SJSA1 (cell line): ENCODE measurements around the gene OTOGL. TPM values are rescaled to one million over a fixed set of nuclear protein-coding genes. Genes with fewer than 3 reads are reported as not detected.
"Not testable (repeated sequence)": the region's sequence is repeated elsewhere in the genome, so short reads cannot be mapped to it uniquely, and the experiment has no call there.

Experiments used
- DNase-seq, 2 experiments: peaks; one replicate each; pipeline ENCODE4 v3.0.0-alpha.2; 2015 to 2020; ENCODE audit warnings: low spot score in 2 of 2, low read depth in 1 of 2
- H3K27ac ChIP-seq: fragments of 250-450 bp; sonication (Bioruptor Pico); 2 replicates; pipeline ENCODE4 v1.5.1; 2020; ENCODE audit warnings: mild to moderate bottlenecking, moderate library complexity
- H3K27me3 ChIP-seq: fragments of 250-450 bp; sonication (Bioruptor Pico); replicated peaks from 2 replicates; pipeline ENCODE4 v1.5.1; 2020; ENCODE audit warnings: mild to moderate bottlenecking, moderate library complexity
- H3K36me3 ChIP-seq: fragments of 250-450 bp; sonication (Bioruptor Pico); 2 replicates; pipeline ENCODE4 v1.5.1; 2020; ENCODE audit warnings: mild to moderate bottlenecking
- H3K4me1 ChIP-seq: fragments of 250-450 bp; sonication (Bioruptor Pico); replicated peaks from 2 replicates; pipeline ENCODE4 v1.6.1; 2021; ENCODE audit warnings: mild to moderate bottlenecking
- H3K4me3 ChIP-seq: fragments of 250-450 bp; sonication (Bioruptor Pico); 2 replicates; pipeline ENCODE4 v1.5.1; 2020; ENCODE audit warnings: mild to moderate bottlenecking
- H3K9me3 ChIP-seq: fragments of 250-450 bp; sonication (Bioruptor Pico); replicated peaks from 2 replicates; pipeline ENCODE4 v1.5.1; 2020; ENCODE audit warnings: mild to moderate bottlenecking
- total RNA-seq: library from RNA; depleted of rRNA; stranded (reverse); fragments of >200 nt; shearing (Covaris generic); gene quantifications from 2 replicates; pipeline ENCODE4 v1.2.3, GENCODE V29; 2014

Gene OTOGL
- total RNA-seq, 1 experiment from 2014 or later: 0.08 TPM

GRCh38 chr12:80269803-80270552 lies 170.6 kb downstream of the OTOGL start:
- Histone ChIP-seq H3K4me3 (no peak overlapping the region), H3K36me3 (no peaks in the 10 kb centered on the region), H3K9me3 (no peaks in the 10 kb centered on the region), H3K4me1 (peaks cover 20% of the 10 kb centered on the region), H3K27ac (peak overlapping the region; percentile 44), H3K27me3 (no peaks in the 10 kb centered on the region)
- peak in 1 of 2 experiments; percentile 38 for DNase-seq

DNA sequence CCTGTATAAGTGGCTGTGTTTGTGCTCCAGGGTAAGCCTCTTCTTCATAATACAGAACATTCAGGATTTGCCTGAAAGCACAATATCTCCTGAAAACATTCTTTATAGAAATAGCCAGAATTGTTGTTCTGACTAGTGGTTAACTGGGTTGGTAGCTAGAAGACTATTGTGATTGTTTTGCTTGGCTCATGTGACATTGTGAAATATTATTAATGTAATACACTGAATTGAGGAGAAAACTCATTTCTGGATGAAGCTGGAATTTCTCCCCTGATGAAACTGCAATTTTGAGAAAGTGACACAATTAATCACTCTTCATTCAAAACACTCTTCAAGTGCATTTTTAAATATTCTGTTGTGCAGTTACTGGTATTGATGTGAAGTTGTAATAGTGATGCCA lies 172.4 kb downstream of the OTOGL start:
- H3K27me3 ChIP-seq: no peaks in the 10 kb centered on the region
- H3K4me1 ChIP-seq: peaks cover 20% of the 10 kb centered on the region
- no peaks in the 10 kb centered on the region for H3K9me3 ChIP-seq
- no peaks in the 10 kb centered on the region for H3K36me3 ChIP-seq
- H3K27ac ChIP-seq: no peak overlapping the region
- DNase-seq: no peak
- no peak overlapping the region for H3K4me3 ChIP-seq

- Histone ChIP-seq H3K4me1 (peaks cover 20% of the 10 kb centered on the region), H3K9me3 (no peaks in the 10 kb centered on the region), H3K27me3 (no peaks in the 10 kb centered on the region), H3K4me3 (no peak overlapping the region), H3K36me3 (no peaks in the 10 kb centered on the region), H3K27ac (no peak overlapping the region)
- DNase-seq: no peak
Observed at GRCh38 chr12:80272387-80272915, 173.1 kb downstream of the OTOGL start.

DNA sequence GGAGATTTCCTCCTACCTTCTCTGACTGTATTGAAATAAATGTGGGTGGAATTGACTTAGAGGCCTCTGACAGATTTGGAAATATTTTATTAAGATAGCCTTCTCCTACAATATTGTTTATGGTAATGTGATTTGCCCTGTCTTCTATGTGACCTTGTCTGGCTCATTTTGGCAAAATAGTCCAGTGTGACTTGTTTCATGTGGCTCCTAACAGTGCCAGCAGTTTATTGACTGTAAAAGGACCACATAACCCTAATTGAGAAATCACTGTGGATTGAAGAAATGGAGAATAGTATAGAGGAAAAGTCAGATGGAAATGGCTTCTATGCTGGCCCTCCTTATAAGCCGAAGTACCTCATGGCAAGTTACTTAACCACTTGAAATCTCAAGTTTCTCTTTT lies 173.8 kb downstream of the OTOGL start:
- DNase-seq: no peak
- H3K36me3 ChIP-seq: no peaks in the 10 kb centered on the region
- H3K9me3 ChIP-seq: no peaks in the 10 kb centered on the region
- H3K27me3 ChIP-seq: no peaks in the 10 kb centered on the region
- no peak overlapping the region for H3K4me3 ChIP-seq
- H3K27ac ChIP-seq: no peak overlapping the region
- H3K4me1 ChIP-seq: peaks cover 20% of the 10 kb centered on the region

DNA sequence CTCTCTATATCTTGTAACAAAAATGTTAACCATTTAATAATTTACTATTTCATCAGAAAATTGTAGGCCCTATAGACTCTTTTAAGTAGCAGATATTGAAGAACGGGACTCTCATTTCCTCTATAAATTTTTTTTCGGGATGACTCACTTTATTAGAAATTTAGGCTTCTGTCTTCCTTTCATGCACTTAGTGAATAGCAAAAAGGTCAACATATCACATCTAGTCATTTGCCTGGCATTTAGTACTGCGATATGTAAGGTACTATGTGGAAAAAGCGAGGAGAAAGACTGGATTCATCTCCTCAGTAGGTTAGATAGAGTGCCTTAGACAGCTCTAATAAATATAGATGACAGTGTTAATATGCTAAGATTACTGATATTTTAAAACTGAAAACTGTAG lies 178.4 kb downstream of the OTOGL start:
- H3K27ac ChIP-seq: no peak overlapping the region
- no peaks in the 10 kb centered on the region for H3K36me3 ChIP-seq
- no peaks in the 10 kb centered on the region for H3K9me3 ChIP-seq
- no peaks in the 10 kb centered on the region for H3K27me3 ChIP-seq
- H3K4me1 ChIP-seq: no peaks in the 10 kb centered on the region
- no peak for DNase-seq
- no peak overlapping the region for H3K4me3 ChIP-seq

- Histone ChIP-seq H3K27me3 (no peaks in the 10 kb centered on the region), H3K4me1 (no peaks in the 10 kb centered on the region), H3K36me3 (no peaks in the 10 kb centered on the region), H3K4me3 (no peak overlapping the region), H3K27ac (no peak overlapping the region), H3K9me3 (no peaks in the 10 kb centered on the region)
- DNase-seq: no peak
Observed at GRCh38 chr12:80282226-80282625, 182.9 kb downstream of the OTOGL start.

DNA sequence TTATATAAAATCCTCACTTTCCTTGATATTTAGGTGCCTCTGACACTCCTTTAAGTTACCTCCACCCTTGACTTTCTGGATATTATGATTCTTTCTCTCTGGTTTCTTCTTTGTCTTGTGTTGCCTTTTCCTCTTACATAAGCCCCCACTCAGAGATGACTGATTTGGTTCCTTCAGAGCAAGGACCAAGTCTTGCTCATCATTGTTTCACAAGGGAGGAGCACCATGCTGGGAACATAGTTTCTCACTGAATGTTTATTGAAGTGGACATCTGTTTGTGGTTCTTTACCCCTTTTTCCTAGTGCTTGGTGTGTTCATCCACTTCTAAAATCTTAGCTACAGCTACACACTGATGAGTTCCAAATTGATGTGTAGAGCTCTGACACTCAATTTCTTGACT lies 183.4 kb downstream of the OTOGL start:
- no peak for DNase-seq
- Histone ChIP-seq H3K9me3 (no peaks in the 10 kb centered on the region), H3K4me1 (no peaks in the 10 kb centered on the region), H3K36me3 (no peaks in the 10 kb centered on the region), H3K4me3 (no peak overlapping the region), H3K27ac (no peak overlapping the region), H3K27me3 (no peaks in the 10 kb centered on the region)

DNA sequence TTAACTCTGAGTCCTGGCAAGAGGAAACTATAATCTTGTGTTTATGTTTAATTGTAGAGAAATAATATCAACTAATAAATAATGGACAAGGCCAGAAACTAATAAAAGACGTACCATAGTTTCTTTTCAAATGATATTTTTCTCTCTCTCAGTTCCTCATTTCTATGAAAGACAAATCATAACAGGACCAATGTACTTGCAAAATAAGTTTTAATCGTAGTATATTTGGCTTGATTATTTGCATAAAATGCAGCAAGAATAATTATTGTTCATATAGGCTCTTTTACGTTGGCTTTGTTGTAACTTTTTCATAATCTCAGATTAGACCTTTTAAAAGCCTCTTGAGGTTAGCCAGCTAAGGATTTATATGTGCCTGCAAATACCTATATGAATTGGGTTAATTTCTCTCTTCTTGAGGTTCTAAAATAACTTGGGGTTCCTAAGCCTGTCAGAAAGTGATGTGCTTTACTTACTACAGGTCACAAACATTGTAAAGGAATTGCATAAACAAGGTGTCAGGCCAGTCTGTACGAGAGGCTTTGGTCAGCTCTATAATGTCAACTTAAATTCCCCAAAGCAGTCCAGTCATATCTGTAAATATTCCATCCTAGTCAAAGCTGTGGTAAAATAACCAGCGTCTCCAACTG lies 191.9 kb downstream of the OTOGL start:
- no peak for DNase-seq
- no peaks in the 10 kb centered on the region for H3K36me3 ChIP-seq
- H3K4me3 ChIP-seq: no peak overlapping the region
- H3K27me3 ChIP-seq: no peaks in the 10 kb centered on the region
- no peak overlapping the region for H3K27ac ChIP-seq
- no peaks in the 10 kb centered on the region for H3K4me1 ChIP-seq
- H3K9me3 ChIP-seq: no peaks in the 10 kb centered on the region

GRCh38 chr12:80293347-80293746 lies 194.0 kb downstream of the OTOGL start:
- H3K4me3 ChIP-seq: no peak overlapping the region
- no peaks in the 10 kb centered on the region for H3K9me3 ChIP-seq
- no peaks in the 10 kb centered on the region for H3K36me3 ChIP-seq
- DNase-seq: no peak
- no peaks in the 10 kb centered on the region for H3K4me1 ChIP-seq
- no peaks in the 10 kb centered on the region for H3K27me3 ChIP-seq
- H3K27ac ChIP-seq: no peak overlapping the region

GRCh38 chr12:80293759-80294158 lies 194.4 kb downstream of the OTOGL start:
- no peaks in the 10 kb centered on the region for H3K36me3 ChIP-seq
- no peaks in the 10 kb centered on the region for H3K27me3 ChIP-seq
- H3K4me3 ChIP-seq: no peak overlapping the region
- DNase-seq: no peak
- H3K9me3 ChIP-seq: no peaks in the 10 kb centered on the region
- no peaks in the 10 kb centered on the region for H3K4me1 ChIP-seq
- H3K27ac ChIP-seq: no peak overlapping the region

- no peaks in the 10 kb centered on the region for H3K9me3 ChIP-seq
- DNase-seq: no peak
- H3K27me3 ChIP-seq: no peaks in the 10 kb centered on the region
- no peaks in the 10 kb centered on the region for H3K4me1 ChIP-seq
- H3K4me3 ChIP-seq: no peak overlapping the region
- no peaks in the 10 kb centered on the region for H3K36me3 ChIP-seq
- no peak overlapping the region for H3K27ac ChIP-seq
Observed at GRCh38 chr12:80299219-80299618, 199.9 kb downstream of the OTOGL start.

DNA sequence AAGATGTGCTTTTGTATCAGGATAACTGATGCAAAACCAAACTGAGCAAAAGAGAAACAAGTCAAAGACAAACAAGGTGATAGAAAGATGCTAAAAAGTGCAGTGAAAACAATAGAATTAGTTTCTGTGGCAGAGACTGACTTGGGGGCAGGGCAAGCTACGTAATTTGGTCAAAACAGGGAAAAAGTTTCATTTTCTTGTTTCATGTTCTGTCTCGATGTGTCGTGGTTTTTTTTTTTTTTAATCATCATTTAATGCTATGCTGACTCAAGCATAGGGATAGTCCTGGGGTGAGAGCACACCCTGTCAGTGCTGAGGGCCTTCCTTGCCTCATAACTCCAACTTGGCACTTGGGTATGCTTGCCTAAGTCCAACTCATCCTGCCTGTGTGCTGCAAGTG lies 200.6 kb downstream of the OTOGL start:
- no peak overlapping the region for H3K27ac ChIP-seq
- no peaks in the 10 kb centered on the region for H3K9me3 ChIP-seq
- no peaks in the 10 kb centered on the region for H3K4me1 ChIP-seq
- no peak for DNase-seq
- H3K27me3 ChIP-seq: no peaks in the 10 kb centered on the region
- no peak overlapping the region for H3K4me3 ChIP-seq
- H3K36me3 ChIP-seq: no peaks in the 10 kb centered on the region

- not testable (repeated sequence) for H3K27me3 ChIP-seq, H3K4me3 ChIP-seq, H3K4me1 ChIP-seq, H3K36me3 ChIP-seq, H3K27ac ChIP-seq, DNase-seq, H3K9me3 ChIP-seq
Observed at GRCh38 chr12:80307436-80307835, 208.1 kb downstream of the OTOGL start.

DNA sequence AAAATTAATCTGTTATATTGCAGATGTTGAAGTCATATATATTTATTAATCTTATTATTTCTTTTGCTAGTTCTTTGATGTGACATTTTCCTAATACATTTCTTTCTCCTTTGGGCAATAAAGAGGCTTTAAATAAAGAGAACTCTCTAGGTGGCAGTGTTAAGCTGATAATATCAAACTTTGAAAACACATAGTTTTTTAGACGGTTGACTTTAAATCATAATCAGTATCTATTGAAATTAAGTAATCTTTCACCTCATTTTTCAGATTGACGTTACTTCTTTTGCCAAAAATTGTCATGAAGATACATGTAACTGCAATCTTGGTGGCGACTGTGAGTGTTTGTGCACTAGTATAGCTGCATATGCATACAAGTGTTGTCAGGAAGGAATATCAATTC lies 213.9 kb downstream of the OTOGL start:
- DNase-seq: no peak
- Histone ChIP-seq H3K9me3 (no peaks in the 10 kb centered on the region), H3K4me1 (no peaks in the 10 kb centered on the region), H3K27ac (no peak overlapping the region), H3K27me3 (no peaks in the 10 kb centered on the region; the same call in none of the 2 replicates), H3K4me3 (no peak overlapping the region), H3K36me3 (no peaks in the 10 kb centered on the region)
